Spleen (tissue), 11 donors: ENCODE results near the gene SYNDIG1. TPM values are rescaled to one million over a fixed set of nuclear protein-coding genes. Genes with fewer than 3 reads are reported as not detected.

ENCODE experiments used
- DNase-seq: peaks from one replicate; pipeline ENCODE4 v3.0.0-alpha.2; 2020
- H3K27ac ChIP-seq, 8 donors: fragments of 200-600 bp; sonication (generic) in 7 of 8; 1 replicate in 4 of 8; 2 replicates in 4 of 8; pipeline versions ENCODE4 v1.5.0 to v1.8.0; 2016 to 2021; ENCODE audit warnings: inconsistent platforms in 4 of 8, mild to moderate bottlenecking in 4 of 8, moderate library complexity in 1 of 8
- H3K27me3 ChIP-seq, 7 donors: fragments of 200-600 bp; sonication (generic) in 6 of 7; replicated peaks in 1 of 7; 1 replicate in 4 of 7; 2 replicates in 3 of 7; pipeline versions ENCODE4 v1.5.0 to v1.8.0; 2016 to 2021; ENCODE audit warnings: inconsistent platforms in 3 of 7, mild to moderate bottlenecking in 1 of 7
- H3K36me3 ChIP-seq, 6 donors: fragments of 200-600 bp; sonication (generic) in 5 of 6; 1 replicate in 4 of 6; 2 replicates in 2 of 6; pipeline versions ENCODE4 v1.5.0 to v1.8.0; 2016 to 2021; ENCODE audit warnings: inconsistent platforms in 2 of 6
- H3K4me1 ChIP-seq, 6 donors: fragments of 200-600 bp; sonication (generic) in 5 of 6; 1 replicate in 3 of 6; 2 replicates in 3 of 6; pipeline versions ENCODE4 v1.5.0 to v1.8.0; 2016 to 2021; ENCODE audit warnings: inconsistent platforms in 3 of 6
- H3K4me3 ChIP-seq, 8 donors: fragments of 200-600 bp; sonication (generic) in 7 of 8; 1 replicate in 4 of 8; 2 replicates in 4 of 8; pipeline versions ENCODE4 v1.5.0 to v1.8.0; 2016 to 2021; ENCODE audit warnings: inconsistent platforms in 4 of 8, mild to moderate bottlenecking in 4 of 8, moderate library complexity in 2 of 8
- H3K9me3 ChIP-seq, 8 donors: fragments of 200-600 bp; sonication (generic) in 7 of 8; 1 replicate in 4 of 8; 2 replicates in 4 of 8; pipeline versions ENCODE4 v1.5.0 to v1.8.0; 2016 to 2021; ENCODE audit warnings: inconsistent platforms in 4 of 8
- CTCF ChIP-seq, 11 experiments: fragments of 200-600 bp in 7 of 11; fragments of 450-650 bp in 4 of 11; sonication (generic) in 4 of 11; IDR thresholded peaks in 8 of 11; conservative IDR thresholded peaks in 3 of 11; 1 replicate in 7 of 11; 2 replicates in 4 of 11; pipeline versions ENCODE4 v1.4.0 to v1.8.0; 2016 to 2021; ENCODE audit warnings: antibody characterized with exemption in 11 of 11, inconsistent platforms in 4 of 11, mild to moderate bottlenecking in 1 of 11
- POLR2A ChIP-seq, 3 donors: fragments of 450-650 bp; IDR thresholded peaks; one replicate each; pipeline ENCODE4 v1.5.1; 2017; ENCODE audit warnings: antibody characterized with exemption in 3 of 3, mild to moderate bottlenecking in 1 of 3
- POLR2AphosphoS5 ChIP-seq, 3 donors: sonication (generic); formaldehyde crosslinking; IDR thresholded peaks; one replicate each; pipeline ENCODE4 v1.5.1; 2017; ENCODE audit warnings: antibody characterized with exemption in 3 of 3
- WGBS, 5 donors: extraction: QIAGEN DNeasy Blood & Tissue Kit in 3 of 5; methylation state at CpG; one replicate each; pipeline versions ENCODE4 v1.1.5 to v1.1.7; 2013 to 2018; 5-methylcytosine and 5-hydroxymethylcytosine counted together
- intact Hi-C: fragments of 100-400 bp; cut with DNase I; formaldehyde crosslinking; loops from one replicate; pipeline ENCODE4 v1.15.0; 2023; ENCODE audit warnings: low total_unique reads
- polyA plus RNA-seq, 3 donors: library from polyadenylated mRNA; stranded (reverse); fragments of 200-250 nt; gene quantifications; one replicate each; pipeline ENCODE4 v1.2.1, GENCODE V29; 2013
- total RNA-seq, 7 donors: library from RNA; depleted of rRNA in 3 of 7; stranded (reverse); fragments of >200 nt in 3 of 7; fragmentation: NEBNext Ultra II Directional in 4 of 7; extraction: Animal tissue kit (Norgen Biotek cat#: 25700) in 4 of 7; gene quantifications; one replicate each; pipeline versions ENCODE4 v1.1.0 to v1.2.1, GENCODE V29; 2016 to 2021
- donor health status: healthy with polysubstance abuse.
- donor health status: DM: no; HTN: no; CAD: no; lungs with moderate emphysema.
- donor health status: DM: no; HTN: no; CAD: no.
- donor health status: Bipolar disorder and iron deficiency.
- donor health status: healthy.
- donor health status: DM: no; HTN: no; CAD: no.
- donor health status: DM: yes; HTN: yes; CAD: no.

The SYNDIG1 gene
- total and polyA plus RNA-seq, 10 donors: 0.70 to 3.5 (median 1.3) TPM

- Histone ChIP-seq H3K4me3 (no peak overlapping the region), H3K36me3 (no peaks in the 10 kb centered on the region), H3K4me1 (no peaks in the 10 kb centered on the region), H3K9me3 (peaks cover 0 to 1% (median 0%) of the 10 kb centered on the region in 8 donors), H3K27ac (no peak overlapping the region), H3K27me3 (peaks cover 0 to 3% (median 0%) of the 10 kb centered on the region in 7 donors)
- TF ChIP-seq POLR2AphosphoS5 (IDR thresholded peaks at IDR 0.05) (no peak), CTCF (IDR thresholded peaks at IDR 0.05 in 8 of 11, conservative IDR thresholded peaks at IDR 0.05 in 3 of 11) (no peak), POLR2A (IDR thresholded peaks at IDR 0.05) (no peak)
- intact Hi-C loops: no loop called here
- no peak for DNase-seq
- WGBS, 5 donors: 87 to 94% (median 90%) methylated on average over 12 of the region's 12 CpGs
These were observed 138.0 kb downstream of the SYNDIG1 start for GRCh38 chr20:24607402-24607801.

- DNase-seq: no peak
- Histone ChIP-seq H3K36me3 (no peaks in the 10 kb centered on the region), H3K9me3 (no peaks in the 10 kb centered on the region), H3K4me3 (no peak overlapping the region), H3K4me1 (peaks cover 0 to 4% (median 0%) of the 10 kb centered on the region in 6 donors), H3K27ac (no peak overlapping the region), H3K27me3 (no peaks in the 10 kb centered on the region)
- TF ChIP-seq POLR2AphosphoS5 (IDR thresholded peaks at IDR 0.05) (no peak), CTCF (IDR thresholded peaks at IDR 0.05 in 8 of 11, conservative IDR thresholded peaks at IDR 0.05 in 3 of 11) (no peak), POLR2A (IDR thresholded peaks at IDR 0.05) (no peak)
- WGBS, 5 donors: 69 to 80% (median 70%) methylated on average over 9 of the region's 9 CpGs
- intact Hi-C loops: no loop called here
These were observed 139.7 kb downstream of the SYNDIG1 start for GRCh38 chr20:24608926-24609667.

GRCh38 chr20:24609757-24610156, 140.3 kb downstream of the SYNDIG1 start:
- intact Hi-C loops: no loop called here
- DNase-seq: no peak
- Histone ChIP-seq H3K27ac (no peak overlapping the region), H3K4me3 (no peak overlapping the region), H3K27me3 (no peaks in the 10 kb centered on the region), H3K36me3 (no peaks in the 10 kb centered on the region), H3K4me1 (peaks cover 0 to 4% (median 0%) of the 10 kb centered on the region in 6 donors), H3K9me3 (no peaks in the 10 kb centered on the region)
- WGBS, 5 donors: 41 to 67% (median 66%) methylated on average over 2 of the region's 2 CpGs
- TF ChIP-seq POLR2A (IDR thresholded peaks at IDR 0.05): no peak
- TF ChIP-seq POLR2AphosphoS5 (IDR thresholded peaks at IDR 0.05): no peak
- no peak for TF ChIP-seq CTCF (IDR thresholded peaks at IDR 0.05 in 8 of 11, conservative IDR thresholded peaks at IDR 0.05 in 3 of 11)

GRCh38 chr20:24610341-24611115, 141.1 kb downstream of the SYNDIG1 start:
- H3K36me3 ChIP-seq: no peaks in the 10 kb centered on the region
- peaks cover 0 to 4% (median 0%) of the 10 kb centered on the region in 6 donors for H3K4me1 ChIP-seq
- no peak overlapping the region for H3K4me3 ChIP-seq
- intact Hi-C loops: no loop called here
- no peaks in the 10 kb centered on the region for H3K9me3 ChIP-seq
- DNase-seq: no peak
- H3K27ac ChIP-seq: no peak overlapping the region
- no peaks in the 10 kb centered on the region for H3K27me3 ChIP-seq
- TF ChIP-seq POLR2AphosphoS5 (IDR thresholded peaks at IDR 0.05) (no peak), POLR2A (IDR thresholded peaks at IDR 0.05) (no peak), CTCF (IDR thresholded peaks at IDR 0.05 in 8 of 11, conservative IDR thresholded peaks at IDR 0.05 in 3 of 11) (no peak)
- 82 to 90% (median 88%) methylated on average over 16 of the region's 16 CpGs for WGBS, 5 donors
